ENCODE measurements around the gene LLGL1.
A peak's percentile ranks its signal among the peaks of the same experiment; 100 is the strongest.

The LLGL1 gene

DNA sequence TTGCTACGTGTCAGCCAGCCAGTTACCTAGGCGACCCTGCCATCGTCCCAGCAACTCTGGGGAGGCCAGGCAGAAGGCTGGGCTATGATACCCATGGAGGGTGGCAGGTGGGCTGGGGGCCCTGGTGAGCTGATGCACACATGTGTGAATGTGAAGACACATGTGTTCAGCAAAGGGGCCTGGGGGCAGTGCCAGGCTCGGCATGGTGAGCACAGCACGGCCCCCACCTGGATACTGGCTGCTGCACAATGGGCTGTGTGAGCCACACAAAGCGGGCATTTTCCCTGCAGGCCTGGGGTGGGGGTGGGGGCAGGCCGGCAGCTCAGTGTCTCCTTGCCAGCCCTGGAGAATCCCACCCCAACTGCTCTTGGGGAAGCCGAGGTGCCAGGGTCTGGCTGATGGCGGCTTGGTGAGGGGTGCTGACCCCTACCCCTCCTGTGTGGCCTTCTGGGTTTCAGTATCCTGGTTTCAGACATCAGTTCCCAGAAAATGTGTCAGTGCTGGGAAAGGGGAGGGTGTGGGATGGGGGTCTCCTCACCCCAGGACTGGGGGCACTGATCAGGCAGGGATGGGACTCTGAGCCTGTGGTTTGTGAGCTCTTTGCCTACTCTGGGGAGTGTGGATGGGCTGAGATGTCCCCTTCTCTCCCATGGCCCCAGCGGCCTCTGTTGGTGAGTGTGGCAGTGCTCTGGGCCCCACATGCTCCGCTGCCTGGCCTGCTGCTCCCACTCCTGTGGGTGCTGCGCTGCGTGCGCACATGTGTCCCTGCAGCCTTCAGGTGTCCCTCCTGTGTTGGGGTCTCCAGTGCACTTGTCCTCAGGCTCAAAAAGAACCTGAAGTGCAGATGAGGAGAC lies 5.1 kb downstream of the LLGL1 start:
- DNase-seq, result no peak

DNA sequence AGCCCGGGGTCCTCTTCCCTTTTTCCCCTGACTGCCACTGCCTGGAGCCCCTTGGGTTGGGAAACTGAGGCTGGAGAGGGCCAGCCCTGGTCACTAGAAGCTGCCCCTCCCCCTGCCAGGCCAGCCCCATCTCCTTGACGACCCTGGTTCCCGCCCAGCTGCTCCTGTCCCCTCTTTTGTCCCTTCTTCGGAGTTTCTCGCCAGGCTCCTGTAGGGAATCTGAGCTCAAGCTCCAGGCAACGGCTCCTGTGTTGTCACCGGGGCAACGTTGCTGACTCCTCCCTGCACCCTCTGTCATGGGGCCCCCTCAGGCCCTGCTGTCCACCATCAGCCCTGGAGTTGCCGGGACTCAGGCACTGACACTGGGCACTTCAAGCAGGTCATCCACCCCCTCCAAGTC lies 5.7 kb downstream of the LLGL1 start:
- no peak for DNase-seq

DNA sequence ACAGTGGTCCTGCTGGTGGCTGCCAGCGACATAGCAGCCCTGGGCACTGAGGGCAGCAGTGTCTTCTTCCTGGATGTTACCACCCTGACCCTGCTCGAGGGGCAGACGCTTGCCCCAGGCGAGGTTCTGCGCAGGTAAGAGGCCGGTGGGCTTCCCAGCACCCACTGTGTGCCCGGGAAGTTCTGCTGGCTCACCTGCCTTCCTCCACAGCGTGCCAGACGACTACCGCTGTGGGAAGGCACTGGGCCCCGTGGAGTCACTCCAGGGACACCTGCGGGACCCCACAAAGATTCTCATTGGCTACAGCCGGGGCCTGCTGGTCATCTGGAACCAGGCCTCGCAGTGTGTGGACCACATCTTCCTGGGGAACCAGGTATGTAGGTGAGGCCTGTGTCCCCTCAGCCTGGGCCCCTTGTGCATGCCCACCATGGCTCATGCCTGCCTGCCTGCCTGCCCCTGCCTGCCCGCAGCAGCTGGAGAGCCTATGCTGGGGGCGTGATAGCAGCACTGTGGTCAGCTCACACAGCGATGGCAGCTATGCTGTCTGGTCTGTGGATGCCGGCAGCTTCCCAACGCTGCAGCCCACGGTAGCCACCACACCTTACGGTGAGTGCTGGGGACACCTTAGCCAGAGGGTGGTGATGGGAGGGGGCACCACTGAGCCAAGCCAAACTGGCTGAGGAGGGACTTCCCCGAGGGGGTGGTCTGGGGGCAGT lies 8.5 kb downstream of the LLGL1 start:
- no peak for DNase-seq

DNA sequence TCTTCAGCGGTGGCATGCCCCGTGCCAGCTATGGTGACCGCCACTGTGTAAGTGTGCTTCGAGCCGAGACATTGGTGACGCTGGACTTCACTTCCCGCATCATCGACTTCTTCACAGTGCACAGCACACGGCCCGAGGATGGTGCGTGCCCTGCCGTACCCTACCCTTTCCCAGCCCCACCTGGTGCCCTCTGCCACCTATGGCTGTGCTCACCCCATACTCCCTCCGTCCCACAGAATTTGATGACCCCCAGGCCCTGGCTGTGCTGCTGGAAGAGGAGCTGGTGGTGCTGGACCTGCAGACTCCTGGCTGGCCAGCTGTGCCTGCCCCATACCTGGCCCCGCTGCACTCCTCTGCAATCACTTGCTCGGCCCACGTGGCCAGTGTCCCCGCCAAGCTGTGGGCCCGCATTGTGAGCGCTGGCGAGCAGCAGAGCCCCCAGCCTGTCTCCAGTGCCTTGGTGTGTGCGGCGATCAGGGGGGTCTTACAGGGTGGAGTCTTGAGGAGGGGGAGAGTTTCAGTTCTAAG lies 9.5 kb downstream of the LLGL1 start:
- DNase-seq, result no peak

DNA sequence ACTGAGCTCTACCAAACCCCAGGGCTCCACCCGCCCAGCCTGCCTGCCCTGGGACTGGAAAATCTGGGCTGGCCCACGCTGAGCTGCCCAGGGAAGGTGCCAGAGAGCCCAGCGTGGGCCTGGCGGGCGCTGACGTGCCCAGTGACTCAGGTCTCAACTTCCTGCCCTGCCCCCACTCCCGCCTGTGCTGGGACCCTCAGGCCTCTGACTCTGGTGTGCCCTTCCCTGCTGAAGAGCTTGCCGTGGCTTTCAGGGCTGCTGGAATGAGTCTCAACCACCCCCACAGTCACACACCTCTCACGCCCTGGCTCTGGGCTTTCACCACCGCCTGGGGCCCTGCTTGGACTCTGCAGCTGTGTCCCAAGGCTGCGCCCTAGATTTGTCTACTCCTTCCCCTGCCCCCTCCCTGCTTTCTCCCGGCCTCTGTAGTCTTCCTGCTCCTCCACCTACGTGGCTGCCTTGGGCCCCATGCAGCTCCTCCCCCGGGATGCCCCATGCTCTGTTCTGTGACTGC lies 10.4 kb downstream of the LLGL1 start:
- DNase-seq, result no peak

DNA sequence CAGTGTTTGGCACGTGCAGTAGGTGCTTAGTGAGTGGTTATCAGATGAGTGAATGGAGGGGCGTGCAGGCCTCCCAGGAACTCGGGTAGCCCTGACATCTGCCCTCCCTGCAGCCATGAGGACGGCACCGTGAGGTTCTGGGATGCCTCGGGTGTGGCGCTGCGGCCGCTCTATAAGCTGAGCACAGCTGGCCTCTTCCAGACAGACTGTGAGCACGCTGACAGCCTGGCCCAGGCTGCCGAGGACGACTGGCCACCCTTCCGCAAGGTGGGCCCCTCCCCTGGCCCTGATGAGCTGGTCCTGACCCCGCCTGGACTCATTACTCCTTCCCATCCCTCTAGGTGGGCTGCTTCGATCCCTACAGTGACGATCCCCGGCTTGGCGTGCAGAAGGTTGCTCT lies 11.1 kb downstream of the LLGL1 start:
- no peak for DNase-seq

DNA sequence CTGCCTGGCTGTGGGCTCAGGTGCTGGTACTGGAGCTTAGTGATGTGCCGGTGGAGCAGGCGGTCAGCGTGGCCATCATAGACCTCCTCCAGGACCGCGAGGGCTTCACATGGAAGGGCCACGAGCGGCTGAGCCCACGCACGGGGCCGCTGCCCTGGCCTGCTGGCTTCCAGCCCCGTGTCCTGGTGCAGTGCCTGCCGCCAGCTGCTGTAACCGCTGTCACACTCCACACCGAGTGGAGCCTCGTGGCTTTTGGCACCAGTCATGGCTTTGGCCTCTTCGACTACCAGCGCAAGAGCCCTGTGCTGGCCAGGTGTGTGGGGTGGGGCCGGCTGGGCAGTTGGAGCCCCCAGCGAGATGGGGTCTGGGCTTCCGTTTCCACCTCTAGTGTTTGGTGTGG lies 12.0 kb downstream of the LLGL1 start:
- no peak for DNase-seq

DNA sequence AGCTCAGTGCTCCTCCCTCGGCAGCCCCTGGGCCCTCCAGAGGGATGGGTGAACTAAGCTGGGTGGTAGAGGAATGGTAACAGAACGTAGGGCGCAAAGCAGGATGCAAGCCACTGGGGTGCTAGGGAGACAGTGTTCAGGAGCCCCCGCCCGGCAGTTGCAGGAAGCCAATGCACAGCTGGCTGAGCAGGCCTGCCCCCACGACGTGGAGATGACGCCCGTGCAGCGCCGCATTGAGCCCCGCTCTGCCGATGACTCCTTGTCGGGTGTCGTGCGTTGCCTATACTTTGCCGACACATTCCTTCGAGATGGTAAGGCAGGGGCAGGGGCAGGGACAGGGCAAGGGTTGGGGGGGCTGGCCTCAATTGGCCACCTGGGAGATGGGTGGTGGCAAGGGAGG lies 12.9 kb downstream of the LLGL1 start:
- no peak for DNase-seq

DNA sequence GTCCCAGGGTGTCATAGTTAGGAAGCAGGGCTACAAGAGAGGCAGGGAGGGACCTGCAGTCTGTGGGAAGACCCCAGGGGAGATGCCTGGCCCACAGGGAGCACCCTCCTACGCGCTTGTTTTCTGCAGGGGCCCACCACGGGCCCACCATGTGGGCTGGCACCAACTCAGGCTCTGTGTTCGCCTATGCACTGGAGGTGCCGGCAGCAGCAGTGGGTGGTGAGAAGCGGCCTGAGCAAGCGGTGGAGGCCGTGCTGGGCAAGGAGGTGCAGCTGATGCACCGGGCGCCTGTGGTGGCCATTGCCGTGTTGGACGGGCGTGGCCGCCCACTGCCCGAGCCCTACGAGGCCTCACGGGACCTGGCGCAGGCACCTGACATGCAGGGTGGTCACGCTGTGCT lies 15.0 kb downstream of the LLGL1 start:
- no peak for DNase-seq

DNA sequence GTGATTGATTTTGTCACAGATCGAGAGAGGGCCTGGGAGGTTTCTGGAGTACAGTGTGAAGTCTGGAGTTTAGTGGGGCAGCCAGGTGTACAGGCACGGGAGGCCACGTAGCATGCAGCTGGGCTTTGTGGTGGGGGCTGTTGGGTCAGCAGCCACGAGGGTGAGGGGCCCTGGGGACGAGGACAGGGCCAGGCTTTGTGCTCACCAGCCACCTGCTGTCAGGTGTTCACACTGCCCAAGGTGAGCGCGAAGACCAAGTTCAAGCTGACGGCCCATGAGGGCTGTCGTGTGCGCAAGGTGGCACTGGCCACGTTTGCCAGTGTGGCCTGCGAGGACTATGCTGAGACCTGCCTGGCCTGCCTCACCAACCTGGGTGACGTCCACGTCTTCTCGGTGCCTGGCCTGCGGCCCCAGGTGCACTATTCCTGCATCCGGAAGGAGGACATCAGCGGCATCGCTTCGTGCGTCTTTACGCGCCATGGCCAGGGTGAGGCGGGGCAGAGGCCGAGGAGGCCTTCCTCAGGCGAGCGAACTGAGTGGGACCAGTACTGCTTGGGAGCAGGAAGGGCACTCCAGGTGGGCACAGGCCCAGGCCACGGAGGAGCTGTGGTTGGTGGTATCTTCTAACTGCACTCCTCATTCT lies 15.9 kb downstream of the LLGL1 start:
- DNase-seq, result no peak

DNA sequence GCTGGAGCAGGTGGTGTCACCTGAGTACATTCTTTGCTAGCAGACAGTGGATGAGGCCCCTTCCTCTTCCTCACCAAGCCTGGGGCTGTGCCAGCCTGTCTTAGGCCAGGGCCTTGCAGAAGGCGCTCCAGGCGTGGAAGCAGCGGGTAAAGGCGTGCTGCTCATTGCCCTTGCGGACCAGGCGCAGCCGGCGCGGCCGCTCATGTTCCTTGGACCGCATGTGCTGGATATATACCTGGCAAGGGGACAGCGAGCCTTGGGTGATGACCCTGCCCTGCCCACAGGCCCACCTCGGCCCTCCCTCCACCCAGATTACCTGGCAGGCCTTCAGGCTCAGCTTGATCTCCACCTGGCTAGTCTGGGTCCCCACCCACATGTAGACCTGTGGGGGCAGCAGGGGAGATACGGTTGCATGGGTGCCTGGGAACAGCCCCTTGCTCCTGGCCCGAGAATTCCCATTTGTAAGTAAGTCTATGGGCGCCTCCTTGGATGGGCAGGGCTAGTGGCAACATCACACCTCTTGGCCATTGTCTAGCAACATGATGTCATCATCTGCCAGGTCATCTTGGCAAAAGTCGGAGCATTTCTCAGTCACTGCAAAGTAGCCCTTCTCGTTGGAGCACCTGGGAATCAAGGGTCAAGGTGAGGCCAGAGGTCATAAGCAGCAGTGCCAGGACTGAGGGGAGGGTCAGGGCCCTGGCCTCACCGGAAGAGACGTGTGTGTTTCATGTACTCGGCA lies 19.8 kb downstream of the LLGL1 start:
- no peak for DNase-seq

DNA sequence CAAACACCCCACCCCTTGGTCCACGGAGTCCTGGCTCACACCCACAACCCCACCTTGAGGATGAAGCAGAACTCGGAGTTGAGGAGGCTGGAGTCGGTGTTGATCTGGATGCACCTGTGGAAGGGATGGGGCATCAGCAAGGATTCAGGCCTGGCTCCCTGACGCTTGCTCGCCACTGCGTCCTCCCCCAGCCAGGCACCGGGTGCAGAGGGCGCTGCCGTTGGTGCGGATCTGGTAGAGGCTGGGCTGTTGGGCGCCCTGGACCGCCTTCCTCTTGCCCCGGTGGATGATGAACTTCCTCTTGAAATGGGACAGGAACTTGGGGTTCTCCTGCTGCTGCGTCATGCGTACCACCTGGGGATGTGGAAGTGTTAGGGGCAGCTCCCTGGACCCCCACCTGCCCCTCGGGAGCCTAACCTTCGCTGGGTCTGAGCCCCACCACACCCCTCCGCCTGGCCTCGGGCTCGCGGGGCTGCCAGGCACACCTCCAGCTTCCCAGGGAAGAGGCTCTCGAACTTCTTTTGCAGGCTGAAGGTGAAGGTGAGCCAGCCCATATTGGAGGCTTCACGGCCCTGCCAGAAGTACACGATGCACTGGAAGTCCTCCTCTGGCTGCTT lies 20.8 kb downstream of the LLGL1 start:
- DNase-seq, result no peak

DNA sequence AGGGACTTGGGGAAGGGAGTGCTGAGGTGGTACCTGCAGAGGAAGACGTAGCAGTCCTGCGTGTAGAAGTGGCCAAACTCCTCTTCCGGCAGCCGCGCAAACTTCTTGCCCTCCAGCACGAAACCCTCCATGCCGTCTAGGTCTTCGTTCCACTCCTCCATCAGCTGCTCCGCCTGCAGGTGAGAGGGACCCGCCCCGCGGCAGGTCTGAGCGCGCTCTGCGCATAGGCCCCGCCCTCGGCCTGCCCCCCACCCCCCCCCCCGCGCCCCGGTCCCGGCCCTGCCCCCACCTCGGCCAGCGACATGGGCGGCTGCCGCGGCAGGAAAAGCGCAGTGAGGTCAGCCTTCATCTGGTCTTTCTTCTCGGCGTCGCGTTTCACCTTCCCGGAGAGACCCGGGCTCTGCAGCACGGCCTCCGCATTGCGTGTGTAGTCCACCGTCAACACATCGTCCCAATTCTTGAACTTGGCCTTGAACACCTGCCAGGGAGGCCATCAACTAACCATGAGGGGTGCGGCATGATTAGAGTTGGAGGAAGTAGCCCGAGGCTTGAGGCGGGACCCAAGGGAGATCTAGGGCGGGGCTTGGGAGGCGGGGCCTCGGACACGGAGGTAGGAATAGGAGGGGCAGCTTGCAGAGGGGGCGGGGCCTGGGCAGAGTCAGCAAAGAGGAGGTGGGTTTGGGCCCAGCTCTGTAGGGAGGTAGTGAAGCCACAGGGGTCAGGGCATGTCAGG lies 21.6 kb downstream of the LLGL1 start:
- DNase-seq, result peak; percentile 41

DNA sequence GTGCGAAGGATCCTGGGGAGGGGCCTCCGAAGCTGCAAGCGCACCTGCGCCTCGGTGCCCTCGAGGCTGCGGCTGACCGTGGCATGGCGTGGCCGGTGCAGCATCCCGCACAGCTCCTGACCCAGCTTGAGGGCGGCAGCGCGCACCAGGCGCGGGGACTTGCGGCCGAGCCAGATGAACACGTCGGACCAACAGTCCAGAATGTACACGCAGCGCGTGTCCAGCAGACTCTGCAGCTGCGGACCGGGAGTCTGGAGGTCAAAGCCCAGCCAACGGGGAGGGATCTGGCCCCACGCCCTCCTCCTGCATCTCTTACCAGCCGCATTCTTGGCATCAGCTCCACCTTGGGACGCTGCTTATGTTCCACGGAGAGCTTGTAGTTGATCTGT lies 22.2 kb downstream of the LLGL1 start:
- DNase-seq, result no peak

DNA sequence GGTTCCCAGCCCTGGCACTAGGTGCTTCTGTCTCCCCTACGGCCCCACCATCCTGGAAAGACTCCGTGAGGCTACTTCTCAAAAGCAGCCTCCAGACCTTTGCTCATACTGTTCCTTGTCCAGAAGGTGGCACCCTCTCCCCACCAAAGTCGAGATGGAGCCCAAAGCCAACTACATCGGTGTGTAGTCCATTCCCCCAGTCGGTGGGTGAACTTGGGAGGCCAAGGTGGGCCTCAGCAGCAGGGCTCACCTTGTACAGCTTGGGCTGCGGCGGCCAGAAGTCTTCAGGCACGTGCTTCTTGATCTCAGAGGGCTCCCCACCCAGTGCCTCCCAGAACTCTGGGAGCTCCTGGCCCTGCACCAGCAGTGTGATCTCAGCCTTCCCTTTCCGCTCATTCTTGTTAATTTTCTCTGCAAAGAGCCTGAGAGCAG lies 22.9 kb downstream of the LLGL1 start:
- DNase-seq, result peak; percentile 69

DNA sequence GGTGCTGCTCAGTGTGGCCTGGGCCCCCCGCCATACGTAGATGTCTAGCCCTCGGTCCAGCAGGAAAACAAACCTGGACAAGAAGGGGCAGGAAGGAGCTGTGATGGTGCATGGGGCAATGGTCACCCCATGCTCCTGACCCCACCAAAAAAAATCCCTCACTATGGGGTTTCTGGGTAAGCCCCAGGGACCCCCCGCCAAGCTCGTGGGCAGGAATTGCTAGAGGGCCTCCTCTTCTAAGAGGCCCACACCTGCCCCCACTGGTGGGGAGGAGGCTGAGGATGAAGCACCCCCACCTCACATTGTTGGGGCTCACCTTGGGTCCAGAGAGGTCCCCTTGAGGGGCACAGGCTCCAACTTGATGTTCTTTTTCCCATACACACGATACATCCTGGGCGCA lies 23.4 kb downstream of the LLGL1 start:
- no peak for DNase-seq

DNA sequence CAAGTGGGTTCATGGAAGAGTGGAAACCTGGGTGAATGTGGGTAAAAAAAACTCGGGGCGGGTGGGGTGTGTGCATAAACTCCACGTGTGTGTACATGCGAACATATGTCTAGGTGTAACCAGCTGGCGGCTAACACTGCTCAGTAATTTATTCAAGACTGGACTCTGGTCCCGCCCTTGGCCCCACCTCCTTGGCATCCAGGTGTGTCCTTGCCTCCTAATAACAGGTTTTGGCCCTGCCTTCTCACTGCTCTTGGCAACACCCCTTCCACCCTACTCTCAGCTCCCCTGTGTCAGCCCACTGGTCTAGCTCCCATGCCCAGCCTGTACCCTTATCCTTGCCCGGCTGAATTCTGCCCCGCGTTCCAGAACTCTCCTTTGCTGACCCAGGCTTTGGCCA lies 24.8 kb downstream of the LLGL1 start:
- DNase-seq, result no peak

DNA sequence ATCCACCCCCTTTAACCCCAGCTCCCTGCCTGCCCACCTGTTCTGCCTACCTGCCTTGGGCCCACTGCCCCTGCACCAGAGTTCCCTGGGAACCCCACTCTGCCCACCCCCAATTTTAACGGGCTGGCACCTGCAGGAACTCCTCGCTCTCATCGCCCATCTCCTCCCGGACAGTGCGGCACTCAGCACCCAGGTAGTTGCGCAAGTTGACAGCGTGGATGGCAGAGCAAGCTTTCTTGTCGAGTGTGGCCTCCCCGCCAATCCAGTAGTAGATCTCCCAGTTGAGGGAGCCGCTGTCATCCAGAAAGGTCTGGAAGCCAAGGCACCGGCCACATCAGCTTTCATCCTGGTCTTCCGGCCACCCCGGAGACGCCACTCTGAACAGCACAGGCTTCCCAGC lies 25.3 kb downstream of the LLGL1 start:
- no peak for DNase-seq

DNA sequence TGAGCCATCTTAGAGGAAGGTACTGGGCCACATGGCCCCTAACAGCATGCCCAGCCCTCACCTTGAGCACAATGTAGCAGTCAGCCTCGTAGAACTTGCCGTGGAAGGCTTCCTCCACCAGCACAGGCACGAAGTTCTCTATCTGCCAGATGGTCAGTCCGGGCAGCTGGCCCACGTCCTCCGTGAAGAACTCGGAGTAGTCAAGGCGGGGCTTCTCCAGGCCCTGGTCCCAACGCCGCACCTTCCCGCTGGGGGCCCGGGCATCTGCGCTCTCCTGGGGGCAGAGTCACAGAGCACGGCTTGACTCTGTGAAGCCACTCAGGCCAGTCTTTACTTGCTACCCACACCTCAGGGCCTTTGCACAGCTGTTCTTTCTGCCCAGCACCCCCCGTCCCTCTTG lies 25.8 kb downstream of the LLGL1 start:
- DNase-seq, result no peak

DNA sequence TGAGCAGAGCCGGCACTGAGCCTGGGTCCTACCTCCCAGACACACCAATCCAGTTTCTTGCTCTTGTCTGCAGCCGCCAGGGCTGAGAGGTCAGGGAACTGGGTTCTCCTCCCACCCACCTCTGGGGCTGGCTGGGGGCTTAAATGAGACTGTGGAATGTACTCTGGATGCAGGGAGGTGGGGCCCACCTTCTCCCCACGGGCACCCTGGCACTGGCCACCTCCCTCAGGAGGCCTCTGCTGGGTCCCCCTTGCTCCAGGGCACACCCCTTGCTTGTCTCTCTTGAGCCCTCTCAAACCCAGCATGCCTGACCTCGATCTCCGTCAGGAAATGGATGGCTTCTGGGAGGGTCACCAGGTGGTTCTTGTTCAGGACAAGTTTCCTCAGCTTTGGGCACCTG lies 26.7 kb downstream of the LLGL1 start:
- DNase-seq, result no peak

DNA sequence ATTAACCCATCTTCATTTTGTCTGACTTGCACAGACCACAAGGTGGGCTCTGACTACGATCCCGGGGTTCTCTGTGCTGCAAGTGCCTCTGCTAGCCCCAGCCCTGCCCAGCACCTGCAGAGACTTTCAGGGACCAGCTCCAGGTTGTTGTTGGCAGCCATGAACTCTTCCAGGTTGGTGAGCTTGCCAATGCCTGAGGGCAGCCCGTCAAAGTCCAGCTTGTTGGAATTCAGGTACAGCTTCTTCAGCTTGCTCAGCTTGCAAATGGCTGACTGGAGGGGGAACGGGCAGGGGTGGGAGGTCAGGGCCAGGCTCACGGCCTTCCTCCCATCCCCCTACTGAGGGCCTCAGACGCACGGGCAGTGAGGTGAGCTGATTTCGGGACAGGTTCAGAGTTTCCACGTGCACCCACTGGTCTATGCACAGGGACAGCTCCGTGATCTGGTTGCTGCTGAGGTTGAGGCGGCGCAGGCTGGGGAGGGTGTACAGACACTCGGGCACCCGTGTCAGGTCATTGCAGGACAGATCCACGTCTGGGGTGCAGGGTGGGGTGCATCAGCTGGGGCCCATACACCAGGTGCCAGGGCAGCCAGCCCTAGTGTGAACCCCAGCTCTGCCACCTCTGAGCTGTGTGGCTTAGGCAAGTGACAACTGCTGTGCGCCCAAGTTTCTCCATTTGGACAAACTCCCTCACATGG lies 27.9 kb downstream of the LLGL1 start:
- no peak for DNase-seq

Data from CD4-positive, alpha-beta T cell treated with Interferon gamma for 1 hour (primary cell).